GM12873 (cell line): ENCODE results near the gene GREM1.

ENCODE experiments used
- CTCF ChIP-seq: IDR thresholded peaks from 2 replicates; pipeline ENCODE4 v1.5.1; 2012; ENCODE audit warnings: low read depth, mild to moderate bottlenecking, moderate library complexity, low read length, control low read depth; ENCODE audit not compliant: insufficient read depth; ENCODE audit errors: missing control alignments

GREM1 gene

GRCh38 chr15:32717426-32718226 lies at the start of gene GREM1:
Gene GREM1, plus strand, starts transcription at chr15:32718004. Its CDS starts 12,687 bp downstream, at chr15:32730691.
- no peak for TF ChIP-seq CTCF

DNA sequence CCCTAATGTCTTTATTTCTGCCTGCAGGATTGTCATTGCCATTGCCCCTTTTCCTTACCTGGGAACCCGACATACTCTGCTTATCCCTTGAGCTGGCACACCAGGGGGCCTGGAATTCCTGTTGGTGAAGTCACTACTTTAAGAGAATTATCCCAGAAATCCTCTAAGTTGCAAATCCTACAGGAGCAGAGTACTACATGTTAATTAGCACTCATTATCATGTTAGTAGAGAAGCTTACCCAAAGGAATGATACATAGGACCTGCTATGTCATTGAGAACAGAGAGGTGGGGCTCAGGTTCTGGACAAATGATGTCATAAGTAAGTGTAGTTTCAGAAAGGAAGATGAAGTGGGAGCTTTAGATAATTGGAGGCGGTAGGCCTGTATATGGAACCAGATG lies 48.9 kb upstream of the GREM1 start:
- TF ChIP-seq CTCF, result no peak

- TF ChIP-seq CTCF, result no peak
These were observed 47.8 kb upstream of the GREM1 start for GRCh38 chr15:32669896-32670611.

GRCh38 chr15:32670623-32671022 lies 47.2 kb upstream of the GREM1 start:
- TF ChIP-seq CTCF, result no peak

DNA sequence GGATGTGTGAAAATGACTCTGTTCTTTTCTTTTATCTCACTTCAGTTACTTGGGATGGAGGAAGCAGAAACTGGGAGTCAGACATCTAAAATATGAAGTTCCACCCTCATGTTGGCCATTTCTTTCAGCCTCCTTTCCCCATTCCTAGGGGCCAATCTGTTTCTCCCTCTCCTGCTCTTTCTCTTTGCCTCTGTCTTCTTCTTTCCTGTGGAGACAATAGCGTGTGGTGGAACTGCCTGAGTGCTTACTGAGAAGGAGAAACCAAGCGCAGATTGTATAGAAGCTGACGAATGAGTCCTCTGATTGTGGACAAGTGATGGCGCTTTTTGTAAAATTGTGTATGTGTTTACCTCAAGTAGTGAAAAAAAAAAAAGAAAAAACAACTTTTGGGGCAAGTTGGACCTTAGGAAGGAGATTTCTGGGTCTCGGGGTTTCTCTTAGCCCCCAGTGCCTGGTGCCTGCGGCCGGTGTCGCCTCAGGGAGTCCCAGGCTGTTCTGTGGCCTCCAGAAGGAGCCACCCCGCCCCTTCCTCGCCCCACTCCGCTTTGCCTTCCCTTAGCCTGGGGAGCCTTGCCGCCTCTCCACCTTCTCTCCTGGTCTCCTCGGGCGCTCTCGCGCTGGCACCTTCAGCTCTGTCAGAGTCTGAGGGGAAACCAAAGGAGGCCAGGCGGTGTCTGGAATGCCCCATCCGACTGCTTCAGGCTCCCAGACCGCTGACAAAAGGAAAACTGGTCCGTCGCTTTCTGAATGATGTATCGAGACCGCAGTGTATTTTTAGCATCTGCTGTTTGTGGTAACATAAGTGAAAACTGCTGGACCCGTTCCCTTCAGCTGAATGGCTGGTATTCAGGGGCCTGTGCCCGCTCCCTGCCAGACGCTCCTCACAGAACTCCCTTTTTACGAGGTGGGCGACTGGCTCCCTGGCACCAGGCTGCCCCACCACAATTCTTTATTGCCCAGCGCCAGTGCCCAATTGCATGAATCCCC lies 46.2 kb upstream of the GREM1 start:
- TF ChIP-seq CTCF, result no peak

DNA sequence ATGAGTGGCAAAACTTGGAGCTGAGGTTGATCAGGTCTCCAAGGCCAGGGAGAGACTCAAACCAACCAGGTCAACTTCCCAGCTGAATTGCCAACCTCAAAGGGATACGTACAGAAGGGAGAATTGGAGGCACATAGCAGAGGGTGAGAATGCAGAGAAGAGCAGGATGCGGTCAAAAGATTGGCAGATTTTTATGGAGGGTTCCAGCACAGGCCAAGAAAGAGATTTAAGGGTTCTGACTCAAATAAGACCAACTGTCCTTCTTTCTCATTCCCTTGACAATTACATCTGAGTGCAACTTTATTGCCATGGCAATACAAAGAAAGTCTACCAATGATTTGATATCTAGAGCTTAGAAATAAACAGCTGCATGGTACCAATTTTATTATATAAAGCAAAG lies 43.1 kb upstream of the GREM1 start:
- TF ChIP-seq CTCF, result no peak
